Measurements from ENCODE around the gene LYRM9.

DNA sequence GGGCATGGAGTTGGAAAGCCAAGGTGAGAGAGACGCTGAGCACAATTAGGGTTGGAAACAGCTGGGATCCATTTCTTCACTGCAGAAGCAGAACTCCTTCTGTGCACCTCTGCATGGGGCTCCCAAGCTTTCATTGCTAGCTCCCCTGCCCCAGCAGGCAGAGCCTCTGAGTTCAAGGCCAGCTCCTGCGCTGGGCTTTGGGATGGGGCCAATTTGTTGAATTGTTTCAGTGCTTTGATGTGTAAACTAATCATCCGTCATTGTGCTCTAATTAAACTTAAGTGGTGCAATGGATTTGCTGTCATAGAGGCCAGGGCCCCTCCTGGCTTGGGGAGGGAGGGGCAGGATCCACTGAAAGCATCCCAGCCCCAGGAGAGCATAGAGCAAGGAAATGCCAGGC, 13.5 kb upstream of the LYRM9 start:
- no peak for TF ChIP-seq YY1 (IDR thresholded peaks at IDR 0.05; ENCODE audit: borderline replicate concordance in 1 of 3, control insufficient read depth in 1 of 3, extremely low read depth in 1 of 3, insufficient read depth in 3 of 3, insufficient read length in 1 of 3, insufficient replicate concordance in 2 of 3, low read depth in 1 of 3, low read length in 2 of 3)
- TF ChIP-seq XRCC4 (IDR thresholded peaks at IDR 0.05; ENCODE audit: extremely low read depth, insufficient read depth, insufficient read length), result no peak
- TF ChIP-seq TEAD4 (IDR thresholded peaks at IDR 0.05; ENCODE audit: low read length), result no peak
- TF ChIP-seq TEAD4 (CRISPR knock-in tag; IDR thresholded peaks at IDR 0.05; ENCODE audit: borderline replicate concordance), result no peak
- TF ChIP-seq, protein P1, sequence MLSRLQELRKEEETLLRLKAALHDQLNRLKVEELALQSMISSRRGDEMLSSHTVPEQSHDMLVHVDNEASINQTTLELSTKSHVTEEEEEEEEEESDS (CRISPR knock-in tag; IDR thresholded peaks at IDR 0.05), result no peak
- no peak for TF ChIP-seq FOXA1 (IDR thresholded peaks at IDR 0.05; ENCODE audit: borderline replicate concordance)
- TF ChIP-seq NFXL1 (CRISPR knock-in tag; IDR thresholded peaks at IDR 0.05), result no peak
- TF ChIP-seq, protein P2, sequence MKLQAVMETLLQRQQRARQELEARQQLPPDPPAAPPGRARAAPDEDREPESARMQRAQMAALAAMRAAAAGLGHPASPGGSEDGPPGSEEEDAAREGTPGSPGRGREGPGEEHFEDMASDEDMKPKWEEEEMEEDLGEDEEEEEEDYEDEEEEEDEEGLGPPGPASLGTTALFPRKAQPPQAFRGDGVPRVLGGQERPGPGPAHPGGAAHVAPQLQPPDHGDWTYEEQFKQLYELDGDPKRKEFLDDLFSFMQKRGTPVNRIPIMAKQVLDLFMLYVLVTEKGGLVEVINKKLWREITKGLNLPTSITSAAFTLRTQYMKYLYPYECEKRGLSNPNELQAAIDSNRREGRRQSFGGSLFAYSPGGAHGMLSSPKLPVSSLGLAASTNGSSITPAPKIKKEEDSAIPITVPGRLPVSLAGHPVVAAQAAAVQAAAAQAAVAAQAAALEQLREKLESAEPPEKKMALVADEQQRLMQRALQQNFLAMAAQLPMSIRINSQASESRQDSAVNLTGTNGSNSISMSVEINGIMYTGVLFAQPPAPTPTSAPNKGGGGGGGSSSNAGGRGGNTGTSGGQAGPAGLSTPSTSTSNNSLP (IDR thresholded peaks at IDR 0.05; ENCODE audit: borderline replicate concordance, low read depth, low read length), result no peak
- TF ChIP-seq RAD21 (CRISPR knock-in tag; conservative IDR thresholded peaks at IDR 0.05 in 1 of 2, IDR thresholded peaks at IDR 0.05 in 1 of 2), result no peak

Data from K562 (cell line).